ENCODE data around the gene MROH9. TPM values are rescaled to one million over a fixed set of nuclear protein-coding genes. Genes with fewer than 3 reads are reported as not detected.

Gene MROH9
- total RNA-seq, 1 donor = under 0.01 TPM

GRCh38 chr1:171019971-171020370, 84.6 kb downstream of the MROH9 start:
- Histone ChIP-seq H3K4me1 (ENCODE audit: insufficient read depth, low read length) (no peaks in the 10 kb centered on the region), H3K9me3 (ENCODE audit: low read depth, low read length) (no peaks in the 10 kb centered on the region), H3K27me3 (ENCODE audit: insufficient read depth, low read length) (no peaks in the 10 kb centered on the region), H3K4me3 (ENCODE audit: low read length) (no peak overlapping the region)

GRCh38 chr1:171032822-171033702, 97.7 kb downstream of the MROH9 start:
- Histone ChIP-seq H3K9me3 (ENCODE audit: low read depth, low read length) (peaks cover 4% of the 10 kb centered on the region), H3K27me3 (ENCODE audit: insufficient read depth, low read length) (peaks cover 8% of the 10 kb centered on the region), H3K4me3 (ENCODE audit: low read length) (no peak overlapping the region), H3K4me1 (ENCODE audit: insufficient read depth, low read length) (no peaks in the 10 kb centered on the region)

- no peak overlapping the region for H3K4me3 ChIP-seq (ENCODE audit: low read length)
- H3K4me1 ChIP-seq (ENCODE audit: insufficient read depth, low read length) = no peaks in the 10 kb centered on the region
- H3K27me3 ChIP-seq (ENCODE audit: insufficient read depth, low read length) = peaks cover 8% of the 10 kb centered on the region
- peaks cover 4% of the 10 kb centered on the region for H3K9me3 ChIP-seq (ENCODE audit: low read depth, low read length)
Measured at GRCh38 chr1:171037626-171038025, 102.3 kb downstream of the MROH9 start.

DNA sequence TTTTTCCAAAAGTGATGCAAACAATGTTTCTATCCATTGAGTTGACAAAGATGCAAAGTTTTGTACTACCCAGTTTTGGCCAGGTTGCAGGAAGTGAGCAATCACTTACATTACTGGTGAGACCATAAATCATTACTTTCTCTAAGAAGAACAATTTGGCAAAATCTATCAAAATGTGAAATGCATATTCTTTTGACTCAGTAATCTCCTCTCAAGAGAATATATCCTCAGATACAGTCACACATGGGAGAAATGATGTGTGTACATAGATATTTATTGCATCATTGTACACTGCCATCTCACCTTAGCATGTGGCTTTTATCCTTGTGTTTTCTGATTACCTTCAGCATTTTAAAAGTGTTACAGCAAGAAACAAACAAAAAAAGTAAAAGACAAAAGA, 103.0 kb downstream of the MROH9 start:
- Histone ChIP-seq H3K9me3 (ENCODE audit: low read depth, low read length) (peaks cover 4% of the 10 kb centered on the region), H3K4me3 (ENCODE audit: low read length) (no peak overlapping the region), H3K27me3 (ENCODE audit: insufficient read depth, low read length) (peaks cover 8% of the 10 kb centered on the region), H3K4me1 (ENCODE audit: insufficient read depth, low read length) (no peaks in the 10 kb centered on the region)

DNA sequence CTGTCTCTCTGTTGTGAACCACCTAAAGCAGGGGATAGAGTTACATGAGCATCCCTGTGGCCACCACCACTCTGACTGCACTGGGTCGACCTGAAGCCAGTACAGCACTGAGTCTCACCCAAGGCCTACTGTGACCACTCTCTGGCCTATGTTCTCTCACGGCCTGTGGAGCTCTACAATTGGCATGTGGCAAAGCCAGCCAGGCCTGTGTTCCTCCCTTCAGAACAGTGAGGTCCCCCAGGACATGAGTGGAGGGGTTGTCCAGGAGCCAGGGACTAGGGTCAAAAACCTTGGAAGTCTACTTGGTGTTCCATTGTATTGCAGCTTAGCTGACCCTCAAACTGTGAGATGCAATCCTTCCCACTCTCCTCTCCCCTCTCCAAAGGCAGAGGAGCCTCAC, 112.7 kb downstream of the MROH9 start:
- peaks cover 5% of the 10 kb centered on the region for H3K9me3 ChIP-seq (ENCODE audit: low read depth, low read length)
- no peak overlapping the region for H3K4me3 ChIP-seq (ENCODE audit: low read length)
- no peaks in the 10 kb centered on the region for H3K4me1 ChIP-seq (ENCODE audit: insufficient read depth, low read length)
- no peaks in the 10 kb centered on the region for H3K27me3 ChIP-seq (ENCODE audit: insufficient read depth, low read length)

DNA sequence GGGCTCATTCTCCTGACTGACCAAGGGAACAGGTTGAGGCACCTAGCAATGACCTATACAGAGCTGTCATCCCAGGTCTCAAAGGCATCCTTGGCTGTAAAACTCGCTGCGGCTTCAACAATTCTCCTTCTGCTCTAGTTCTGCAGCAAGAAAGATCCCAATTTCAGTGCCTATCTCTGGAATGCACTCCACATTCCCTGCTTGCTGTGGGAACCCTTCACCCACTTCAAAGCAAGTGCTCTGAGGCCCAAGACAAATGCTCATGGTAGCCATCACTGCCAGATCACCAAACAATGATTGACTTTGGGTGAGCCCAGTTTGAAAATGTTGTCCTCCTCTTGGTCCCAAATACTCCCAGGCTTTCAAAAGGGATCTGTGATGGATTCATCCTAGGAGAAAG, 117.6 kb downstream of the MROH9 start:
- Histone ChIP-seq H3K4me3 (ENCODE audit: low read length) (no peak overlapping the region), H3K27me3 (ENCODE audit: insufficient read depth, low read length) (no peaks in the 10 kb centered on the region), H3K4me1 (ENCODE audit: insufficient read depth, low read length) (no peaks in the 10 kb centered on the region), H3K9me3 (ENCODE audit: low read depth, low read length) (no peaks in the 10 kb centered on the region)

DNA sequence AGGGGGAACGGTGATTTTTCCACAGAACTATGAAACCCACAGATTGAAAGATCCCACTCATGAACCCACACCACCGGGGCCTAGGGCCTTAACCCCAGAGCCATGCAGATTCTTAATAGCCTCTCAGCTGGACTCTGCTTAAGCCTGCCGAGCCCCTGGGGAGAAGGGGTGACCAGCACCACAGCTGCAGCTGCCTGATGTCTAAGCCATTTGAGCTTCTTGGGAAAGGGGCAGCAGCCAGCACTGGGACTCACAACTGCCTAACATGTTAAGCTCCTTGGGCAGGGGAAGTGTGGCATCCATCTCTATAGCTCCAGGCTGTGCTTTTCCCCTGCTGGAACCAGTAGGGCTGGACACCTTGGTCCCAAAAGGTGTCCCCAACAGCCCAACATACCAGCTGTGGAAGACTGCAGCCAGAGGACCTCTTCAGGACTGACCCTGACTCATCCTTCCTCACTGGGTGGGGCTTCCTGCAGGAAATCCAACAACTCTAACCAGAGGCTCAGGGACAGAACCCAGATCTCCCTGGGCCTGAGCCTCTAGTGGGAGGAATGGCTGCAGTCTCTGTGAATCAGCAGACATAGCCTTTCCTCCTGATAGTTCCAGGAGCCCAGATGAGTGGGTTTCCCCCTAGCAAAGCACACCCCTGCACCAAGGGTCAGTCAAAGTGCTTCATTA, 120.8 kb downstream of the MROH9 start:
- no peaks in the 10 kb centered on the region for H3K27me3 ChIP-seq (ENCODE audit: insufficient read depth, low read length)
- H3K4me3 ChIP-seq (ENCODE audit: low read length) = no peak overlapping the region
- no peaks in the 10 kb centered on the region for H3K4me1 ChIP-seq (ENCODE audit: insufficient read depth, low read length)

GRCh38 chr1:171061425-171062143, 126.2 kb downstream of the MROH9 start:
- Histone ChIP-seq H3K27me3 (ENCODE audit: insufficient read depth, low read length) (no peaks in the 10 kb centered on the region), H3K4me3 (ENCODE audit: low read length) (no peak overlapping the region), H3K9me3 (ENCODE audit: low read depth, low read length) (no peaks in the 10 kb centered on the region), H3K4me1 (ENCODE audit: insufficient read depth, low read length) (no peaks in the 10 kb centered on the region)

More for the DNA sequence above, 120.8 kb downstream of the MROH9 start:
- no peaks in the 10 kb centered on the region for H3K9me3 ChIP-seq (ENCODE audit: low read depth, low read length)

DNA sequence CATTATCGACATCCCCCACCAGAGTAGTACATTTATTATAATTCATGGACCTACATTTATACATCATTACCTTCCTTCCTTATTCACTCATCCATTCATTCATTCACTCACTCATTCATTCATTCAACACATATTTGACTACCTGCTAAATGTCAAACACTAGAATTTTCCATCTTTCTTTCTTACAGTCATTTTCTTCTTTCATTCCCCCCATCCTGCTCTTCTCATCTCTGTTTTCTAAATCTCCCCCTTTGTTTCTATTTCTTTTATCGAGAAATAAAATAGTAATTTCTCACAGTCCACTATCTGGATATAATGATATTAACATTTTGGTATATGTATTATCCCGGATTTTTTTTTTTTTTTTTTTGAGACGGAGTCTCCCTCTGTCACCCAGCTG, 127.6 kb downstream of the MROH9 start:
- Histone ChIP-seq H3K4me3 (ENCODE audit: low read length) (no peak overlapping the region), H3K27me3 (ENCODE audit: insufficient read depth, low read length) (no peaks in the 10 kb centered on the region), H3K4me1 (ENCODE audit: insufficient read depth, low read length) (no peaks in the 10 kb centered on the region), H3K9me3 (ENCODE audit: low read depth, low read length) (no peaks in the 10 kb centered on the region)

DNA sequence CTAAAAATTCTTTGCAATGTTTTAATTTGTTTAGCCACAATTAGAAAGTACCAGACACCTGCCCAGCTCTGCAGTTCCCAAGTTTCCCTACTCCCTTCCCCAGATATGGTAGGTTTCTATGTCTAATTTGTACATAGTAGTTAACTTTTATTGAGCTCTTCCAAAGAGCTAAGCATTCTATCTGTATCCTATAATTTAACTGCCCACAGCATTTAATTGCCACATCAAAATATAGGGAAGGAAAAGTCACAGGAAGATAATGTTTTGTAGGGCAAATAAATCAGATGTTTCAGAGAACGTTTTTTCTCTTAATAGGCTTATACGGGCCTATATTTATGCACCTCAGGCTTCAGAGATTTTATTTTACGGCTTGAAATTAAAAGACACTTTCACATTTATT, 139.7 kb downstream of the MROH9 start:
- Histone ChIP-seq H3K9me3 (ENCODE audit: low read depth, low read length) (no peaks in the 10 kb centered on the region), H3K27me3 (ENCODE audit: insufficient read depth, low read length) (no peaks in the 10 kb centered on the region), H3K4me3 (ENCODE audit: low read length) (no peak overlapping the region), H3K4me1 (ENCODE audit: insufficient read depth, low read length) (no peaks in the 10 kb centered on the region)

- H3K9me3 ChIP-seq (ENCODE audit: low read depth, low read length) = no peaks in the 10 kb centered on the region
- H3K4me3 ChIP-seq (ENCODE audit: low read length) = no peak overlapping the region
- H3K27me3 ChIP-seq (ENCODE audit: insufficient read depth, low read length) = no peaks in the 10 kb centered on the region
- H3K4me1 ChIP-seq (ENCODE audit: insufficient read depth, low read length) = no peaks in the 10 kb centered on the region
Measured at GRCh38 chr1:171081314-171081753, 146.0 kb downstream of the MROH9 start.

DNA sequence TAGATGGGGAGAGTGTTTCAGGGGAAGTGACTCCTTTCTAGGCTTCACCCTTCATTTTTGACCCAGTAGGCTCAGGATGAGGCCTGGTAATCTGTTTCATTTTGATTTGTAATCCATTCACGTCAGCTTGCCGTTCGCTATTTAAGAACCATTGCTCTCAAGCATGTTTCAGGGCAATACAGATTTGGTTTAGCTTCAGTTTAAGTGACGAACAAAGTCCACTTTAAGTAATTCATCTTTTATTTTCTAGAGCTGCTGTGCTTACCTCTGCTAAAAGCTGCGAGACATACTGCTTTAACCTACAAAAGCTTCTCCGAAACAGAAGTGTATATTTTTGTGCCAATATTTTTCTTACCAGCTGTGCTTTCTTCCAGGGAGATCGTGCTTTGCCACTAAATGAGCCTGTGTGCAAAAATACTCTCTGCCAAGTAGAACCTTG, 146.4 kb downstream of the MROH9 start:
- Histone ChIP-seq H3K4me3 (ENCODE audit: low read length) (no peak overlapping the region), H3K27me3 (ENCODE audit: insufficient read depth, low read length) (no peaks in the 10 kb centered on the region), H3K4me1 (ENCODE audit: insufficient read depth, low read length) (no peaks in the 10 kb centered on the region), H3K9me3 (ENCODE audit: low read depth, low read length) (no peaks in the 10 kb centered on the region)

- H3K9me3 ChIP-seq (ENCODE audit: low read depth, low read length) = no peaks in the 10 kb centered on the region
- H3K4me3 ChIP-seq (ENCODE audit: low read length) = no peak overlapping the region
- H3K4me1 ChIP-seq (ENCODE audit: insufficient read depth, low read length) = no peaks in the 10 kb centered on the region
- no peaks in the 10 kb centered on the region for H3K27me3 ChIP-seq (ENCODE audit: insufficient read depth, low read length)
Measured at GRCh38 chr1:171082606-171083005, 147.3 kb downstream of the MROH9 start.

DNA sequence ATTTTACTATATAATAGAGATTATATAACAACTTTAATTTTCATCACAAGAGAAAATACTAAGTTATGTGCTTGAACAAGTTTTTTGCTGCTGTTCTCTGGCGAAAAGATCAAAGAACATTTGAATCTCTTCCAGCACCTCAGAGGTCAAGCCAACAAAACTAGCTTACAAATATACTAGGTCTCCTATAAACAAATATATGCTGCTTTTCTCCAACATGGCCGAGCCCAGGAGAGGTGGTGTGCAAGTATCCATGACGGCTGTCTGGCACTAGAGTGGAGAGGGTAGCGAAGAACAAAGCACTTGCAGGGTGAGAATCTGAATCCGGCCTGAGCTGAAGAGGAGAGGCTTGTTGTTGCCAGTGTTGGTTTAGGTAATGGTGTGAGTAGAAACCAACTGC, 147.9 kb downstream of the MROH9 start:
- no peaks in the 10 kb centered on the region for H3K9me3 ChIP-seq (ENCODE audit: low read depth, low read length)
- H3K4me3 ChIP-seq (ENCODE audit: low read length) = no peak overlapping the region
- no peaks in the 10 kb centered on the region for H3K27me3 ChIP-seq (ENCODE audit: insufficient read depth, low read length)
- no peaks in the 10 kb centered on the region for H3K4me1 ChIP-seq (ENCODE audit: insufficient read depth, low read length)

- Histone ChIP-seq H3K4me1 (ENCODE audit: insufficient read depth, low read length) (no peaks in the 10 kb centered on the region), H3K9me3 (ENCODE audit: low read depth, low read length) (no peaks in the 10 kb centered on the region), H3K27me3 (ENCODE audit: insufficient read depth, low read length) (no peaks in the 10 kb centered on the region), H3K4me3 (ENCODE audit: low read length) (no peak overlapping the region)
Measured at GRCh38 chr1:171084091-171084490, 148.8 kb downstream of the MROH9 start.

All from mononuclear cell (primary cell).